PC-9 (cell line): ENCODE results near the gene WNK2.

Experiments
- EZH2 ChIP-seq: fragments of 200-600 bp; sonication (generic); IDR thresholded peaks from 2 replicates; pipeline ENCODE4 v1.8.0; 2017; ENCODE audit warnings: antibody characterized with exemption, low read depth
- TF ChIP-seq, protein P1 (sequence below): fragments of 200-600 bp; sonication (generic); conservative IDR thresholded peaks from 2 replicates; pipeline ENCODE4 v1.6.1; 2017; ENCODE audit warnings: mixed run types, antibody characterized with exemption, mild to moderate bottlenecking, moderate library complexity

GRCh38 chr9:93268551-93269314 lies 84.8 kb downstream of the WNK2 start:
- TF ChIP-seq, protein P1, sequence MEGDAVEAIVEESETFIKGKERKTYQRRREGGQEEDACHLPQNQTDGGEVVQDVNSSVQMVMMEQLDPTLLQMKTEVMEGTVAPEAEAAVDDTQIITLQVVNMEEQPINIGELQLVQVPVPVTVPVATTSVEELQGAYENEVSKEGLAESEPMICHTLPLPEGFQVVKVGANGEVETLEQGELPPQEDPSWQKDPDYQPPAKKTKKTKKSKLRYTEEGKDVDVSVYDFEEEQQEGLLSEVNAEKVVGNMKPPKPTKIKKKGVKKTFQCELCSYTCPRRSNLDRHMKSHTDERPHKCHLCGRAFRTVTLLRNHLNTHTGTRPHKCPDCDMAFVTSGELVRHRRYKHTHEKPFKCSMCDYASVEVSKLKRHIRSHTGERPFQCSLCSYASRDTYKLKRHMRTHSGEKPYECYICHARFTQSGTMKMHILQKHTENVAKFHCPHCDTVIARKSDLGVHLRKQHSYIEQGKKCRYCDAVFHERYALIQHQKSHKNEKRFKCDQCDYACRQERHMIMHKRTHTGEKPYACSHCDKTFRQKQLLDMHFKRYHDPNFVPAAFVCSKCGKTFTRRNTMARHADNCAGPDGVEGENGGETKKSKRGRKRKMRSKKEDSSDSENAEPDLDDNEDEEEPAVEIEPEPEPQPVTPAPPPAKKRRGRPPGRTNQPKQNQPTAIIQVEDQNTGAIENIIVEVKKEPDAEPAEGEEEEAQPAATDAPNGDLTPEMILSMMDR, result no peak
- TF ChIP-seq EZH2, result no peak
